Spleen (tissue), 7 donors: ENCODE data around the gene GADL1.

ENCODE experiments used
- POLR2A ChIP-seq, 3 donors: fragments of 450-650 bp; IDR thresholded peaks; one replicate each; pipeline ENCODE4 v1.5.1; 2017; ENCODE audit warnings: antibody characterized with exemption in 3 of 3, mild to moderate bottlenecking in 1 of 3
- TF ChIP-seq, protein P1 (sequence below), 11 experiments: fragments of 200-600 bp in 7 of 11; fragments of 450-650 bp in 4 of 11; sonication (generic) in 4 of 11; IDR thresholded peaks in 8 of 11; conservative IDR thresholded peaks in 3 of 11; 1 replicate in 7 of 11; 2 replicates in 4 of 11; pipeline versions ENCODE4 v1.4.0 to v1.8.0; 2016 to 2021; ENCODE audit warnings: antibody characterized with exemption in 11 of 11, inconsistent platforms in 4 of 11, mild to moderate bottlenecking in 1 of 11
- donor health status: DM: no; HTN: no; CAD: no; lungs with moderate emphysema.
- donor health status: DM: no; HTN: no; CAD: no.
- donor health status: DM: no; HTN: no; CAD: no.

DNA sequence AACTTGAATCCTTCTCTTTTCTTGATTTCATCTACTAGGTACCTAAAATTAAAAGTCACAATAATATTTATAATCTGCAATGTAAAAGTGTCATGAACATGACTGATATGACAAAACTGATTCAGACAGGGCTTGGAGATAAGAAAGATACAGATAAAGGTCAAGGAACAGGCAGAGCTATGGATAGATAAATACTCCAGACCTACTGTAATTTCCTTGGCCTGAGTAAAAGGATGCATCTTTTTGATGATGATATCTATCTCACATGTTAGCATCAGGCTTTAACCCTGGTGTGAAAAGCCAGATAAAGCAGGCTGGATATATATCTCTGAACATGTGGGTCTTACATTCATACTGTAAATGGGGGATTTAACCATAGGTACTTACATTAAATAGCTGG lies 108.1 kb downstream of the GADL1 start:
- no peak for TF ChIP-seq POLR2A (IDR thresholded peaks at IDR 0.05)
- TF ChIP-seq, protein P1, sequence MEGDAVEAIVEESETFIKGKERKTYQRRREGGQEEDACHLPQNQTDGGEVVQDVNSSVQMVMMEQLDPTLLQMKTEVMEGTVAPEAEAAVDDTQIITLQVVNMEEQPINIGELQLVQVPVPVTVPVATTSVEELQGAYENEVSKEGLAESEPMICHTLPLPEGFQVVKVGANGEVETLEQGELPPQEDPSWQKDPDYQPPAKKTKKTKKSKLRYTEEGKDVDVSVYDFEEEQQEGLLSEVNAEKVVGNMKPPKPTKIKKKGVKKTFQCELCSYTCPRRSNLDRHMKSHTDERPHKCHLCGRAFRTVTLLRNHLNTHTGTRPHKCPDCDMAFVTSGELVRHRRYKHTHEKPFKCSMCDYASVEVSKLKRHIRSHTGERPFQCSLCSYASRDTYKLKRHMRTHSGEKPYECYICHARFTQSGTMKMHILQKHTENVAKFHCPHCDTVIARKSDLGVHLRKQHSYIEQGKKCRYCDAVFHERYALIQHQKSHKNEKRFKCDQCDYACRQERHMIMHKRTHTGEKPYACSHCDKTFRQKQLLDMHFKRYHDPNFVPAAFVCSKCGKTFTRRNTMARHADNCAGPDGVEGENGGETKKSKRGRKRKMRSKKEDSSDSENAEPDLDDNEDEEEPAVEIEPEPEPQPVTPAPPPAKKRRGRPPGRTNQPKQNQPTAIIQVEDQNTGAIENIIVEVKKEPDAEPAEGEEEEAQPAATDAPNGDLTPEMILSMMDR (IDR thresholded peaks at IDR 0.05 in 8 of 11, conservative IDR thresholded peaks at IDR 0.05 in 3 of 11), result no peak
